Measurements from ENCODE around the gene FBXO2.

Gene FBXO2

GRCh38 chr1:11653101-11653860 lies 948 bp downstream of the FBXO2 start:
- no peaks in the 10 kb centered on the region for H3K4me1 ChIP-seq (ENCODE audit: insufficient read depth, poor library complexity, severe bottlenecking)
- peak overlapping the region; percentile 47 for H3K4me3 ChIP-seq (ENCODE audit: severe bottlenecking)
- DNase-seq (ENCODE audit: low spot score) (peak; percentile 93), ATAC-seq (ENCODE audit: low read depth) (peak; percentile 89)
- peaks cover 27% of the 10 kb centered on the region for H3K36me3 ChIP-seq (ENCODE audit: low read depth)
- no peaks in the 10 kb centered on the region for H3K9me3 ChIP-seq (ENCODE audit: severe bottlenecking)
- H3K27ac ChIP-seq (ENCODE audit: poor library complexity, severe bottlenecking), result peak overlapping the region; percentile 81
- peak; percentile 19 for TF ChIP-seq CTCF (IDR thresholded peaks at IDR 0.05; ENCODE audit: poor library complexity, severe bottlenecking)
- H3K27me3 ChIP-seq (ENCODE audit: insufficient read depth, poor library complexity, severe bottlenecking), result no peaks in the 10 kb centered on the region

GRCh38 chr1:11652203-11652780 lies 1.9 kb downstream of the FBXO2 start:
- no peak for ATAC-seq (ENCODE audit: low read depth)
- H3K27me3 ChIP-seq (ENCODE audit: insufficient read depth, poor library complexity, severe bottlenecking), result no peaks in the 10 kb centered on the region
- peak overlapping the region; percentile 81 for H3K27ac ChIP-seq (ENCODE audit: poor library complexity, severe bottlenecking)

GRCh38 chr1:11651017-11651416 lies 3.2 kb downstream of the FBXO2 start:
- H3K27ac ChIP-seq (ENCODE audit: poor library complexity, severe bottlenecking), result no peak overlapping the region
- TF ChIP-seq CTCF (IDR thresholded peaks at IDR 0.05; ENCODE audit: poor library complexity, severe bottlenecking), result no peak
- ATAC-seq (ENCODE audit: low read depth) (no peak), DNase-seq (ENCODE audit: low spot score) (no peak)
- no peaks in the 10 kb centered on the region for H3K9me3 ChIP-seq (ENCODE audit: severe bottlenecking)
- no peaks in the 10 kb centered on the region for H3K27me3 ChIP-seq (ENCODE audit: insufficient read depth, poor library complexity, severe bottlenecking)
- no peak overlapping the region for H3K4me3 ChIP-seq (ENCODE audit: severe bottlenecking)
- H3K36me3 ChIP-seq (ENCODE audit: low read depth), result peaks cover 11% of the 10 kb centered on the region; the same call in 1 of the 2 replicates
- H3K4me1 ChIP-seq (ENCODE audit: insufficient read depth, poor library complexity, severe bottlenecking), result no peaks in the 10 kb centered on the region

More at GRCh38 chr1:11652203-11652780, 1.9 kb downstream of the FBXO2 start:
- no peak for TF ChIP-seq CTCF (IDR thresholded peaks at IDR 0.05; ENCODE audit: poor library complexity, severe bottlenecking)
- Histone ChIP-seq H3K36me3 (ENCODE audit: low read depth) (peaks cover 23% of the 10 kb centered on the region), H3K4me1 (ENCODE audit: insufficient read depth, poor library complexity, severe bottlenecking) (no peaks in the 10 kb centered on the region), H3K9me3 (ENCODE audit: severe bottlenecking) (no peaks in the 10 kb centered on the region), H3K4me3 (ENCODE audit: severe bottlenecking) (no peak overlapping the region)
- no peak for DNase-seq (ENCODE audit: low spot score)

DNA sequence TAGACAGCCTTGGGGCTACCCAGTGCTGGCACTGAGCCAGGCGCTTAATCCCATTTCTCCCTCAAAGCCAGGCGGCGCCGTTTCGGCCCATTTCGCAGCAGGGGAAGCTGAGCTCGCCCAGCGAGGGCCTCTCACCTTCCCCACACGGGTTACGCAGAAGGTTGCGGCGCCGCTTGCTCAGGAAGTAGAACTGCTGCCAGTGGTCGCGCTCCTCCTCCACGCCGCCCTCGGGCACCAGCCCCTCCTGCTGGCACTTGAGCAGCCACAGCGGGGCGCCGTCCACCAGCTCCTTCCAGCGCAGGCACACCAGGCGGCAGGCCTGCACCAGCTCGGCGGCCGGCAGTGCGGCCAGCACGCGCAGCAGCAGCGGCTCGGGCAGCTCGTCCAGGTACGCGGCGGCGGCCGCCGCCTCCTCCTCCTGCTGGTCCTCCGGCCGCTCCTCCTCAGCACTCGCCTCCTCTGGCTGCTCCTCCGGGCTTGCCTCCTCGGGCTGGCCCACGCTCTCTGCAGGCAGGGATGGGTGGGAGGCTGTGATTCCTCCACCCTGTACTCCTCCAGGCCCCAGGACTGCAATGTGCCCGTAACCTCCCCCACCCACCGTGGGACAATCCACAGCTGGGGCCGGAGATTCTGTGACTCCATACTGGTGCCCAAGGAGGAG lies 3.8 kb downstream of the FBXO2 start:
- Histone ChIP-seq H3K4me1 (ENCODE audit: insufficient read depth, poor library complexity, severe bottlenecking) (no peaks in the 10 kb centered on the region), H3K4me3 (ENCODE audit: severe bottlenecking) (no peak overlapping the region), H3K9me3 (ENCODE audit: severe bottlenecking) (no peaks in the 10 kb centered on the region), H3K27me3 (ENCODE audit: insufficient read depth, poor library complexity, severe bottlenecking) (no peaks in the 10 kb centered on the region), H3K36me3 (ENCODE audit: low read depth) (peaks cover 9% of the 10 kb centered on the region; the same call in 1 of the 2 replicates), H3K27ac (ENCODE audit: poor library complexity, severe bottlenecking) (no peak overlapping the region)
- DNase-seq (ENCODE audit: low spot score) (no peak), ATAC-seq (ENCODE audit: low read depth) (no peak)
- TF ChIP-seq CTCF (IDR thresholded peaks at IDR 0.05; ENCODE audit: poor library complexity, severe bottlenecking), result no peak

Measured in RWPE2 (cell line).